ENCODE measurements around the gene WDR20. TPM values are rescaled to one million over a fixed set of nuclear protein-coding genes. Genes with fewer than 3 reads are reported as not detected.
A peak's percentile ranks its signal among the peaks of the same experiment; 100 is the strongest.
"Not testable (repeated sequence)": the region's sequence is repeated elsewhere in the genome, so short reads cannot be mapped to it uniquely, and the experiment has no call there.

The WDR20 gene
- total and polyA plus RNA-seq, 10 of the 15 experiments (the other 5 are each of a cell fraction or from before 2014, with no cell fraction given): 9.1 to 25.9 (median 18.4) TPM

- FAIRE-seq (no peak), DNase-seq (ENCODE audit: low read depth, low spot score) (no peak), ATAC-seq (no peak)
- Histone ChIP-seq H3K79me2 (ENCODE audit: control insufficient read depth, insufficient read depth, low read length) (peaks cover 12% of the 10 kb centered on the region), H3K27me3 (replicated peaks in 1 of 2; ENCODE audit: control insufficient read depth in 2 of 2, insufficient read depth in 2 of 2, low read length in 1 of 2) (no peaks in the 10 kb centered on the region), H3K36me3 (ENCODE audit: control insufficient read depth in 2 of 2, insufficient read depth in 2 of 2, low read length in 1 of 2) (peaks cover 0 to 5% of the 10 kb centered on the region in 2 experiments; a peak in 2 of 4 replicates), H3K4me2 (ENCODE audit: control insufficient read depth, insufficient read depth) (no peak overlapping the region), H3K4me1 (ENCODE audit: control insufficient read depth, insufficient read depth, low read length) (no peaks in the 10 kb centered on the region), H4K20me1 (ENCODE audit: control insufficient read depth, insufficient read depth) (no peaks in the 10 kb centered on the region), H3K4me3 (no peak overlapping the region), H2AFZ (ENCODE audit: control insufficient read depth, low read depth, low read length) (no peak overlapping the region), H3K27ac (ENCODE audit: control insufficient read depth, insufficient read depth) (no peak overlapping the region), H3K9ac (ENCODE audit: control insufficient read depth, insufficient read depth, low read length) (no peak overlapping the region), H3K9me3 (replicated peaks; ENCODE audit: control insufficient read depth, insufficient read depth, low read length) (no peaks in the 10 kb centered on the region)
- WGBS (ENCODE audit: insufficient coverage, insufficient replicate concordance, low lambda C conversion rate, missing lambda C conversion rate): 97% methylated on average over 3 of the region's 3 CpGs
- ChIA-PET SMC1A (ENCODE audit: uncharacterized antibody, unreplicated experiment) (no interaction called here), CTCF (interaction anchor here (1.3 kb wide), 1 partner anchor 10 kb away, joined by 3 read pairs; no protein-coding TSS in a partner anchor), RAD21 (ENCODE audit: unreplicated experiment) (interaction anchor here (1.5 kb wide), 1 partner anchor 12 kb away, joined by 3 read pairs; no protein-coding TSS in a partner anchor), POLR2A (interaction anchor here (1.0 kb wide), 1 partner anchor 84 kb away, joined by 4 read pairs; no protein-coding TSS in a partner anchor)
- no peak for TF ChIP-seq CBX3 (IDR thresholded peaks at IDR 0.05; ENCODE audit: borderline replicate concordance, low read depth)
- TF ChIP-seq ZNF217 (IDR thresholded peaks at IDR 0.05): no peak
- no peak for TF ChIP-seq FOS (IDR thresholded peaks at IDR 0.05; ENCODE audit: borderline replicate concordance, extremely low read depth, insufficient read length)
- intact Hi-C loops (cut with micrococcal nuclease; ENCODE audit: unreplicated experiment) (no loop called here), in situ Hi-C loops (cut with MboI) (no loop called here)
- BruUV-seq (replicated peaks): no TSS peak
Measured at GRCh38 chr14:102170061-102170460, 30.4 kb downstream of the WDR20 start.

- Histone ChIP-seq H3K27me3 (replicated peaks in 1 of 2; ENCODE audit: control insufficient read depth in 2 of 2, insufficient read depth in 2 of 2, low read length in 1 of 2) (no peaks in the 10 kb centered on the region), H3K9me3 (replicated peaks; ENCODE audit: control insufficient read depth, insufficient read depth, low read length) (no peaks in the 10 kb centered on the region), H3K9ac (ENCODE audit: control insufficient read depth, insufficient read depth, low read length) (no peak overlapping the region), H3K4me2 (ENCODE audit: control insufficient read depth, insufficient read depth) (no peak overlapping the region), H3K4me1 (ENCODE audit: control insufficient read depth, insufficient read depth, low read length) (no peaks in the 10 kb centered on the region), H2AFZ (ENCODE audit: control insufficient read depth, low read depth, low read length) (no peak overlapping the region), H3K79me2 (ENCODE audit: control insufficient read depth, insufficient read depth, low read length) (peaks cover 14% of the 10 kb centered on the region), H3K27ac (ENCODE audit: control insufficient read depth, insufficient read depth) (no peak overlapping the region), H3K4me3 (no peak overlapping the region), H4K20me1 (ENCODE audit: control insufficient read depth, insufficient read depth) (no peaks in the 10 kb centered on the region), H3K36me3 (ENCODE audit: control insufficient read depth in 2 of 2, insufficient read depth in 2 of 2, low read length in 1 of 2) (peaks cover 0 to 5% of the 10 kb centered on the region in 2 experiments; a peak in 2 of 4 replicates)
- TF ChIP-seq MTA3 (IDR thresholded peaks at IDR 0.05; ENCODE audit: borderline replicate concordance, low read length): no peak
- TF ChIP-seq IKZF1 (conservative IDR thresholded peaks at IDR 0.05): no peak
- ChIA-PET SMC1A (ENCODE audit: uncharacterized antibody, unreplicated experiment) (interaction anchor here (0.7 to 1.5 kb wide), 3 partner anchors 9 to 11 kb away, joined by 3 to 4 read pairs (median 4); no protein-coding TSS in a partner anchor), RAD21 (ENCODE audit: unreplicated experiment) (interaction anchor here (0.7 to 1.5 kb wide), 2 partner anchors 11 to 143 kb away, joined by 3 to 4 read pairs; no protein-coding TSS in a partner anchor), CTCF (interaction anchor here (1.3 kb wide), 1 partner anchor 11 kb away, joined by 3 read pairs; no protein-coding TSS in a partner anchor), POLR2A (interaction anchor here (0.6 kb wide), 2 partner anchors 24 to 43 kb away, joined by 3 to 6 read pairs; no protein-coding TSS in a partner anchor)
- intact Hi-C loops (cut with micrococcal nuclease; ENCODE audit: unreplicated experiment): no loop called here
- FAIRE-seq: no peak
- DNase-seq (ENCODE audit: low read depth, low spot score): no peak
- WGBS (ENCODE audit: insufficient coverage, insufficient replicate concordance, low lambda C conversion rate, missing lambda C conversion rate): 94% methylated on average over 4 of the region's 4 CpGs
- in situ Hi-C loops (cut with MboI): no loop called here
- TSS peak; percentile 15 for BruUV-seq (replicated peaks)
- ATAC-seq: peak; percentile 42; the same call in 1 of the 3 replicates
Measured at GRCh38 chr14:102171173-102172020, 31.7 kb downstream of the WDR20 start.

GRCh38 chr14:102172021-102172272 is 32.2 kb downstream of the WDR20 start:
- H3K4me1 ChIP-seq (ENCODE audit: control insufficient read depth, insufficient read depth, low read length); H3K4me2 ChIP-seq (ENCODE audit: control insufficient read depth, insufficient read depth); H3K4me3 ChIP-seq; ATAC-seq; in situ Hi-C loops (cut with MboI); DNase-seq (ENCODE audit: low read depth, low spot score); BruUV-seq (replicated peaks); H2AFZ ChIP-seq (ENCODE audit: control insufficient read depth, low read depth, low read length); intact Hi-C loops (cut with micrococcal nuclease; ENCODE audit: unreplicated experiment); CTCF ChIA-PET; H3K9ac ChIP-seq (ENCODE audit: control insufficient read depth, insufficient read depth, low read length); H3K36me3 ChIP-seq (ENCODE audit: control insufficient read depth in 2 of 2, insufficient read depth in 2 of 2, low read length in 1 of 2); H3K27ac ChIP-seq (ENCODE audit: control insufficient read depth, insufficient read depth); H3K9me3 ChIP-seq (replicated peaks; ENCODE audit: control insufficient read depth, insufficient read depth, low read length); H4K20me1 ChIP-seq (ENCODE audit: control insufficient read depth, insufficient read depth); RAD21 ChIA-PET (ENCODE audit: unreplicated experiment); H3K27me3 ChIP-seq (replicated peaks in 1 of 2; ENCODE audit: control insufficient read depth in 2 of 2, insufficient read depth in 2 of 2, low read length in 1 of 2); FAIRE-seq: not testable (repeated sequence)
- SMC1A ChIA-PET (ENCODE audit: uncharacterized antibody, unreplicated experiment): interaction anchor here (0.8 kb wide), 1 partner anchor 10 kb away, joined by 4 read pairs; no protein-coding TSS in a partner anchor
- H3K79me2 ChIP-seq (ENCODE audit: control insufficient read depth, insufficient read depth, low read length): peaks cover 12% of the 10 kb centered on the region
- POLR2A ChIA-PET: interaction anchor here (0.6 kb wide), 1 partner anchor 25 kb away, joined by 3 read pairs; no protein-coding TSS in a partner anchor
- no CpG with 5 or more reads among the region's 2 CpGs for WGBS (ENCODE audit: insufficient coverage, insufficient replicate concordance, low lambda C conversion rate, missing lambda C conversion rate)

Data from GM12878 (cell line).